A673 (cell line): ENCODE data around the gene STING1. TPM values are rescaled to one million over a fixed set of nuclear protein-coding genes. Genes with fewer than 3 reads are reported as not detected.

ENCODE experiments used
- BruUV-seq: library from RNA; stranded (reverse); fragments of 400-500 nt; replicated peaks from 2 replicates; lab custom pipeline; 2021; lab: Mats Ljungman, UMichigan
- CTCF ChIA-PET: fragments of 300-600 bp; sonication (Branson Sonifier 250); formaldehyde crosslinking; loops from one replicate; lab custom pipeline; 2022; ENCODE audit warnings: antibody characterized with exemption; lab: Charles Lee
- POLR2A ChIA-PET: fragments of 300-600 bp; sonication (Branson Sonifier 250); formaldehyde crosslinking; loops from one replicate; lab custom pipeline; 2022; ENCODE audit warnings: antibody characterized with exemption; ENCODE audit not compliant: low non-redundant PET; lab: Charles Lee
- DNase-seq: peaks from one replicate; pipeline ENCODE4 v3.0.0-alpha.2; 2015; ENCODE audit warnings: low spot score
- H3K27ac ChIP-seq: fragments of 200-600 bp; sonication (generic); 2 replicates; pipeline ENCODE4 v1.5.1; 2016; ENCODE audit warnings: mixed run types, low read depth, mild to moderate bottlenecking, mixed read lengths, antibody characterized with exemption, low read length; ENCODE audit not compliant: poor library complexity, severe bottlenecking
- H3K27me3 ChIP-seq: fragments of 200-600 bp; sonication (generic); replicated peaks from 2 replicates; pipeline ENCODE4 v1.6.1; 2017; ENCODE audit warnings: mixed run types, low read depth, mild to moderate bottlenecking, mixed read lengths, antibody characterized with exemption, low read length; ENCODE audit not compliant: insufficient read depth, poor library complexity
- H3K36me3 ChIP-seq: fragments of 200-600 bp; sonication (generic); 2 replicates; pipeline ENCODE4 v1.6.1; 2016; ENCODE audit warnings: mixed run types, mild to moderate bottlenecking, mixed read lengths, antibody characterized with exemption, low read length; ENCODE audit not compliant: insufficient read depth, poor library complexity, severe bottlenecking
- H3K4me1 ChIP-seq: fragments of 200-600 bp; sonication (generic); 2 replicates; pipeline ENCODE4 v1.6.1; 2017; ENCODE audit warnings: mixed run types, mild to moderate bottlenecking, mixed read lengths, antibody characterized with exemption, low read length; ENCODE audit not compliant: insufficient read depth, poor library complexity, severe bottlenecking
- H3K4me3 ChIP-seq: fragments of 200-600 bp; sonication (generic); 2 replicates; pipeline ENCODE4 v1.5.1; 2016; ENCODE audit warnings: low read depth, mixed run types, mild to moderate bottlenecking, mixed read lengths, low read length; ENCODE audit not compliant: poor library complexity, severe bottlenecking
- H3K9me3 ChIP-seq: fragments of 200-600 bp; sonication (generic); 2 replicates; pipeline ENCODE4 v1.6.1; 2016; ENCODE audit warnings: mixed run types, low read depth, mild to moderate bottlenecking, mixed read lengths, antibody characterized with exemption, low read length; ENCODE audit not compliant: poor library complexity, severe bottlenecking
- CTCF ChIP-seq: fragments of 300-800, 200-600 bp; sonication (generic); conservative IDR thresholded peaks from 2 replicates; pipeline ENCODE4 v1.5.1; 2017; ENCODE audit warnings: low read depth, mild to moderate bottlenecking, antibody characterized with exemption, low read length, moderate library complexity, mixed read lengths
- EZH2 ChIP-seq: fragments of 200-600 bp; sonication (generic); IDR thresholded peaks from 2 replicates; pipeline ENCODE4 v1.6.1; 2017; ENCODE audit warnings: borderline replicate concordance, low read depth, mild to moderate bottlenecking, mixed read lengths, antibody characterized with exemption, low read length; ENCODE audit not compliant: poor library complexity, severe bottlenecking
- intact Hi-C: fragments of 100-400 bp; cut with micrococcal nuclease; formaldehyde crosslinking; loops from one replicate; pipeline ENCODE4 v1.10.0; 2022; ENCODE audit not compliant: unreplicated experiment
- total RNA-seq: library from RNA; stranded (reverse); gene quantifications from 2 replicates; pipeline ENCODE4 v1.2.3, GENCODE V29; 2021

STING1 gene
- total RNA-seq, 1 experiment from 2014 or later, result 30.7 TPM

- H3K36me3 ChIP-seq, result no peaks in the 10 kb centered on the region
Observed at GRCh38 chr5:139451878-139452660, 30.5 kb downstream of the STING1 start.

GRCh38 chr5:139451176-139451575 lies 31.4 kb downstream of the STING1 start:
- CTCF ChIA-PET, result no interaction called here
- H3K4me3 ChIP-seq, result no peak overlapping the region
- no TSS peak for BruUV-seq
- no peaks in the 10 kb centered on the region for H3K4me1 ChIP-seq
- H3K27me3 ChIP-seq, result no peaks in the 10 kb centered on the region
- intact Hi-C loops, result no loop called here
- H3K27ac ChIP-seq, result no peak overlapping the region
- no peaks in the 10 kb centered on the region for H3K36me3 ChIP-seq
- no peak for TF ChIP-seq EZH2
- no peak for TF ChIP-seq CTCF
- DNase-seq, result no peak
- POLR2A ChIA-PET, result no interaction called here
- no peaks in the 10 kb centered on the region for H3K9me3 ChIP-seq

More at GRCh38 chr5:139451878-139452660, 30.5 kb downstream of the STING1 start:
- Histone ChIP-seq H3K4me1 (no peaks in the 10 kb centered on the region), H3K9me3 (no peaks in the 10 kb centered on the region), H3K27ac (no peak overlapping the region), H3K4me3 (no peak overlapping the region), H3K27me3 (no peaks in the 10 kb centered on the region)
- no peak for DNase-seq
- CTCF ChIA-PET, result no interaction called here
- no peak for TF ChIP-seq EZH2
- POLR2A ChIA-PET, result no interaction called here
- no TSS peak for BruUV-seq
- intact Hi-C loops, result no loop called here

GRCh38 chr5:139446956-139447779 lies 35.4 kb downstream of the STING1 start:
- POLR2A ChIA-PET, result no interaction called here
- no peak for DNase-seq
- intact Hi-C loops, result no loop called here
- Histone ChIP-seq H3K36me3 (no peaks in the 10 kb centered on the region), H3K4me1 (peaks cover 5% of the 10 kb centered on the region), H3K4me3 (no peak overlapping the region), H3K9me3 (no peaks in the 10 kb centered on the region), H3K27ac (no peak overlapping the region), H3K27me3 (no peaks in the 10 kb centered on the region)
- CTCF ChIA-PET, result no interaction called here
- TF ChIP-seq CTCF (no peak), EZH2 (no peak)
- no TSS peak for BruUV-seq
